ENCODE measurements around the gene SEC11C.

GRCh38 chr18:59189008-59189407 lies 49.3 kb downstream of the SEC11C start:
- no peak for TF ChIP-seq EP300 (IDR thresholded peaks at IDR 0.05; ENCODE audit: borderline replicate concordance in 1 of 2, low read depth in 1 of 2, low read length in 1 of 2)
- TF ChIP-seq CTCF (IDR thresholded peaks at IDR 0.05), result no peak
- TF ChIP-seq NFIC (IDR thresholded peaks at IDR 0.05; ENCODE audit: borderline replicate concordance), result no peak
- no peak for TF ChIP-seq USF2 (IDR thresholded peaks at IDR 0.05; ENCODE audit: borderline replicate concordance, low read depth, low read length)

Measured in SK-N-SH (cell line).